Uterus (tissue), 4 donors: ENCODE measurements around the gene SLC17A8. TPM values are rescaled to one million over a fixed set of nuclear protein-coding genes. Genes with fewer than 3 reads are reported as not detected.

Source experiments
- DNase-seq, 2 donors: peaks; one replicate each; pipeline ENCODE4 v3.0.0-alpha.2; 2019 to 2020
- H3K27ac ChIP-seq, 2 donors: fragments of 200-600 bp; sonication (generic); 1 replicate in 1 of 2; 2 replicates in 1 of 2; pipeline ENCODE4 v1.5.1; 2016 to 2018
- H3K27me3 ChIP-seq, 2 donors: fragments of 200-600 bp; sonication (generic); one replicate each; pipeline ENCODE4 v1.5.1; 2018 to 2019; ENCODE audit warnings: control low read depth in 1 of 2
- H3K36me3 ChIP-seq, 2 donors: fragments of 200-600 bp; sonication (generic); one replicate each; pipeline ENCODE4 v1.5.1; 2019; ENCODE audit warnings: control low read depth in 1 of 2
- H3K4me1 ChIP-seq, 2 donors: fragments of 200-600 bp; sonication (generic); one replicate each; pipeline ENCODE4 v1.5.1; 2018 to 2019; ENCODE audit warnings: control low read depth in 1 of 2
- H3K4me3 ChIP-seq, 2 donors: fragments of 200-600 bp; sonication (generic); 1 replicate in 1 of 2; 2 replicates in 1 of 2; pipeline ENCODE4 v1.5.1; 2018 to 2019; ENCODE audit warnings: mild to moderate bottlenecking in 1 of 2
- H3K9me3 ChIP-seq, 2 donors: fragments of 200-600 bp; sonication (generic); one replicate each; pipeline ENCODE4 v1.5.1; 2019; ENCODE audit warnings: control low read depth in 1 of 2
- CTCF ChIP-seq, 4 experiments: fragments of 200-600 bp in 2 of 4; fragments of 450-650 bp in 2 of 4; sonication (generic) in 2 of 4; IDR thresholded peaks; one replicate each; pipeline ENCODE4 v1.5.1; 2016 to 2019; ENCODE audit warnings: antibody characterized with exemption in 4 of 4, mild to moderate bottlenecking in 2 of 4, moderate library complexity in 1 of 4
- POLR2A ChIP-seq, 2 donors: fragments of 450-650 bp; IDR thresholded peaks; one replicate each; pipeline ENCODE4 v1.6.1; 2016; ENCODE audit warnings: antibody characterized with exemption in 2 of 2, mild to moderate bottlenecking in 1 of 2, moderate library complexity in 1 of 2
- intact Hi-C: fragments of 100-400 bp; cut with DNase I; formaldehyde crosslinking; loops from one replicate; pipeline ENCODE4 v1.15.1; 2023; ENCODE audit warnings: low total_unique reads
- total RNA-seq, 4 donors: library from RNA; depleted of rRNA in 3 of 4; stranded (reverse); fragments of >200 nt in 3 of 4; gene quantifications; one replicate each; pipeline versions ENCODE4 v1.1.0 to v1.2.4, GENCODE V29; 2014 to 2023
- donor health status: DM: yes; HTN: yes; CAD: no.

Gene SLC17A8
- total RNA-seq, 4 donors from 2014 or later, result 1.1 TPM; not detected in 3

GRCh38 chr12:100329800-100330199, 27.1 kb upstream of the SLC17A8 start:
- no peak for DNase-seq
- intact Hi-C loops, result no loop called here
- Histone ChIP-seq H3K27ac (no peak overlapping the region), H3K4me1 (no peaks in the 10 kb centered on the region), H3K4me3 (no peak overlapping the region), H3K27me3 (no peaks in the 10 kb centered on the region), H3K36me3 (no peaks in the 10 kb centered on the region), H3K9me3 (no peaks in the 10 kb centered on the region)
- no peak for TF ChIP-seq POLR2A (IDR thresholded peaks at IDR 0.05)
- no peak for TF ChIP-seq CTCF (IDR thresholded peaks at IDR 0.05)

GRCh38 chr12:100331871-100332270, 25.0 kb upstream of the SLC17A8 start:
- no peaks in the 10 kb centered on the region for H3K4me1 ChIP-seq
- DNase-seq, result no peak
- TF ChIP-seq CTCF (IDR thresholded peaks at IDR 0.05) (no peak), POLR2A (IDR thresholded peaks at IDR 0.05) (no peak)
- no peaks in the 10 kb centered on the region for H3K9me3 ChIP-seq
- no peaks in the 10 kb centered on the region for H3K36me3 ChIP-seq
- intact Hi-C loops, result no loop called here
- no peak overlapping the region for H3K4me3 ChIP-seq
- H3K27ac ChIP-seq, result no peak overlapping the region
- H3K27me3 ChIP-seq, result no peaks in the 10 kb centered on the region

- Histone ChIP-seq H3K4me1 (no peaks in the 10 kb centered on the region), H3K27me3 (no peaks in the 10 kb centered on the region), H3K9me3 (no peaks in the 10 kb centered on the region), H3K4me3 (no peak overlapping the region), H3K27ac (no peak overlapping the region), H3K36me3 (no peaks in the 10 kb centered on the region)
- intact Hi-C loops, result no loop called here
- no peak for TF ChIP-seq CTCF (IDR thresholded peaks at IDR 0.05)
- no peak for TF ChIP-seq POLR2A (IDR thresholded peaks at IDR 0.05)
- DNase-seq, result no peak
Observed at GRCh38 chr12:100332852-100333251, 24.0 kb upstream of the SLC17A8 start.

GRCh38 chr12:100337299-100337698, 19.6 kb upstream of the SLC17A8 start:
- Histone ChIP-seq H3K36me3 (no peaks in the 10 kb centered on the region), H3K9me3 (no peaks in the 10 kb centered on the region), H3K4me3 (no peak overlapping the region), H3K4me1 (no peaks in the 10 kb centered on the region), H3K27me3 (no peaks in the 10 kb centered on the region), H3K27ac (no peak overlapping the region)
- no peak for DNase-seq
- no peak for TF ChIP-seq CTCF (IDR thresholded peaks at IDR 0.05)
- no peak for TF ChIP-seq POLR2A (IDR thresholded peaks at IDR 0.05)
- intact Hi-C loops, result no loop called here

GRCh38 chr12:100337727-100338126, 19.1 kb upstream of the SLC17A8 start:
- no peak overlapping the region for H3K4me3 ChIP-seq
- intact Hi-C loops, result no loop called here
- no peaks in the 10 kb centered on the region for H3K36me3 ChIP-seq
- no peak overlapping the region for H3K27ac ChIP-seq
- no peaks in the 10 kb centered on the region for H3K27me3 ChIP-seq
- no peaks in the 10 kb centered on the region for H3K4me1 ChIP-seq
- TF ChIP-seq CTCF (IDR thresholded peaks at IDR 0.05) (no peak), POLR2A (IDR thresholded peaks at IDR 0.05) (no peak)
- no peak for DNase-seq
- H3K9me3 ChIP-seq, result no peaks in the 10 kb centered on the region
